ENCODE measurements around the gene RAB6B.

DNA sequence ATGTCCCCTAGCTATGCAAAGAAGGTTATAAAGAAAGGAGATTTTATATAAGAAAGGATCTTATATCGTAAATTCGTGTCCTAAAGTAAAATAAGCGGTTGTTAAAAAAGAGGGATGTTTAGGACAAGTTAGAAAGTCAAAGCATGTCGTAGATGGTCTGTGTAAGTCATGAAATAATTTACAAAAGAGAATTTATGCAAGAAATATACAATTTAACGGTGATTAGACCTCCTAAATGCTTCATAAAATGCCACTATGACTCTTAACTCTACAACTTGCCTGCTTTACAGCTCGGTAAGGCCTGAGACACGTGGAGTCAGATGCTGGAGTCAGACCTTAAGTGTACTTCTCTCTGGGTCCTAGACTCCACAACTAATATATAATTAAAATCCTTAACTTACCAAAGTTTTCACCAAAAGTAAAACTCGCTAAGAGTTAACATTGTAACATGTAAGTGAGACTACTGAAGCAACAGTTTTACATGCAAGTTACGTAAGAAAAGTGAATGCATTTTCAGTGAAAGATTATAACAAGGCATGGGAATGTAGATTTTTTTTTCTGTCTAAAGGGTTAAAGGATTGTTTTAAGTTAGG is 103.4 kb downstream of the RAB6B start:
- TF ChIP-seq CTCF (IDR thresholded peaks at IDR 0.05; ENCODE audit: insufficient read depth, low read length) (no peak), POLR2AphosphoS5 (IDR thresholded peaks at IDR 0.05; ENCODE audit: low read depth) (no peak), REST (IDR thresholded peaks at IDR 0.05; ENCODE audit: insufficient replicate concordance, low read depth) (no peak), SPI1 (IDR thresholded peaks at IDR 0.05; ENCODE audit: borderline replicate concordance, low read depth) (no peak), GABPA (IDR thresholded peaks at IDR 0.05; ENCODE audit: low read depth) (no peak)

Measured in HL-60 (cell line).